NB4 (cell line): ENCODE results near the gene AIFM3.

ENCODE experiments used
- MYC ChIP-seq: IDR thresholded peaks from 2 replicates; pipeline ENCODE4 v1.6.1; 2011; ENCODE audit warnings: low read depth, low read length
- TF ChIP-seq, protein P1 (sequence below): IDR thresholded peaks from one replicate; pipeline ENCODE4 v1.5.1; 2012; ENCODE audit warnings: low read depth, low read length

GRCh38 chr22:20976291-20976877, 9.3 kb downstream of the AIFM3 start:
- TF ChIP-seq MYC: no peak
- TF ChIP-seq, protein P1, sequence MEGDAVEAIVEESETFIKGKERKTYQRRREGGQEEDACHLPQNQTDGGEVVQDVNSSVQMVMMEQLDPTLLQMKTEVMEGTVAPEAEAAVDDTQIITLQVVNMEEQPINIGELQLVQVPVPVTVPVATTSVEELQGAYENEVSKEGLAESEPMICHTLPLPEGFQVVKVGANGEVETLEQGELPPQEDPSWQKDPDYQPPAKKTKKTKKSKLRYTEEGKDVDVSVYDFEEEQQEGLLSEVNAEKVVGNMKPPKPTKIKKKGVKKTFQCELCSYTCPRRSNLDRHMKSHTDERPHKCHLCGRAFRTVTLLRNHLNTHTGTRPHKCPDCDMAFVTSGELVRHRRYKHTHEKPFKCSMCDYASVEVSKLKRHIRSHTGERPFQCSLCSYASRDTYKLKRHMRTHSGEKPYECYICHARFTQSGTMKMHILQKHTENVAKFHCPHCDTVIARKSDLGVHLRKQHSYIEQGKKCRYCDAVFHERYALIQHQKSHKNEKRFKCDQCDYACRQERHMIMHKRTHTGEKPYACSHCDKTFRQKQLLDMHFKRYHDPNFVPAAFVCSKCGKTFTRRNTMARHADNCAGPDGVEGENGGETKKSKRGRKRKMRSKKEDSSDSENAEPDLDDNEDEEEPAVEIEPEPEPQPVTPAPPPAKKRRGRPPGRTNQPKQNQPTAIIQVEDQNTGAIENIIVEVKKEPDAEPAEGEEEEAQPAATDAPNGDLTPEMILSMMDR: no peak
